KMS-11 (cell line): Measurements from ENCODE around the gene PLD4.
"Not testable (repeated sequence)": the region's sequence is repeated elsewhere in the genome, so short reads cannot be mapped to it uniquely, and the experiment has no call there.

Experiments
- H2AFZ ChIP-seq: fragments of 200-600 bp; sonication (generic); 2 replicates; pipeline ENCODE4 v1.6.1; 2016; ENCODE audit warnings: antibody characterized with exemption, mixed run types, low read depth
- H3K27ac ChIP-seq: fragments of 200-600 bp; sonication (generic); 2 replicates; pipeline ENCODE4 v1.6.1; 2016; ENCODE audit warnings: mild to moderate bottlenecking, mixed run types
- H3K27me3 ChIP-seq: fragments of 200-600 bp; sonication (generic); 2 replicates; pipeline ENCODE4 v1.6.1; 2017; ENCODE audit warnings: mild to moderate bottlenecking, low read depth, mixed run types, moderate library complexity; ENCODE audit not compliant: insufficient read depth
- H3K36me3 ChIP-seq: fragments of 200-600 bp; sonication (generic); 2 replicates; pipeline ENCODE4 v1.6.1; 2017; ENCODE audit warnings: mild to moderate bottlenecking, mixed run types; ENCODE audit not compliant: insufficient read depth
- H3K4me1 ChIP-seq: fragments of 200-600 bp; sonication (generic); 2 replicates; pipeline ENCODE4 v1.6.1; 2016; ENCODE audit warnings: mild to moderate bottlenecking, low read depth, mixed run types; ENCODE audit not compliant: poor library complexity, severe bottlenecking
- H3K4me2 ChIP-seq: fragments of 200-600 bp; sonication (generic); 2 replicates; pipeline ENCODE4 v1.7.0; 2016; ENCODE audit warnings: mild to moderate bottlenecking, mixed run types
- H3K4me3 ChIP-seq: fragments of 200-600 bp; sonication (generic); IDR thresholded peaks from 2 replicates; pipeline ENCODE4 v1.6.1; 2017; ENCODE audit warnings: low read depth, low read length, mixed read lengths; ENCODE audit not compliant: insufficient read depth
- H3K79me2 ChIP-seq: fragments of 200-600 bp; sonication (generic); 2 replicates; pipeline ENCODE4 v1.6.1; 2016; ENCODE audit warnings: low read depth, mixed run types; ENCODE audit not compliant: insufficient read depth
- H3K9ac ChIP-seq: fragments of 200-600 bp; sonication (generic); 2 replicates; pipeline ENCODE4 v1.6.1; 2016; ENCODE audit warnings: mild to moderate bottlenecking, mixed run types
- H4K20me1 ChIP-seq: fragments of 200-600 bp; sonication (generic); 2 replicates; pipeline ENCODE4 v1.6.1; 2016; ENCODE audit warnings: mild to moderate bottlenecking, mixed run types; ENCODE audit not compliant: insufficient read depth
- CTCF ChIP-seq: fragments of 200-600 bp; sonication (generic); conservative IDR thresholded peaks from 2 replicates; pipeline ENCODE4 v1.6.1; 2017; ENCODE audit warnings: low read depth, mild to moderate bottlenecking, antibody characterized with exemption, low read length, moderate library complexity, mixed read lengths

PLD4 gene

GRCh38 chr14:104882991-104883660 is 41.6 kb upstream of the PLD4 start:
- H3K36me3 ChIP-seq = no peaks in the 10 kb centered on the region
- TF ChIP-seq CTCF = no peak
- no peaks in the 10 kb centered on the region for H3K27me3 ChIP-seq
- H3K9ac ChIP-seq = no peak overlapping the region
- no peaks in the 10 kb centered on the region for H3K79me2 ChIP-seq
- no peak overlapping the region for H3K4me3 ChIP-seq
- no peaks in the 10 kb centered on the region for H4K20me1 ChIP-seq
- H2AFZ ChIP-seq = no peak overlapping the region
- H3K27ac ChIP-seq = no peak overlapping the region
- H3K4me2 ChIP-seq = no peak overlapping the region
- peaks cover 15% of the 10 kb centered on the region for H3K4me1 ChIP-seq

GRCh38 chr14:104883681-104884361 is 40.9 kb upstream of the PLD4 start:
- Histone ChIP-seq H2AFZ (no peak overlapping the region), H3K27me3 (no peaks in the 10 kb centered on the region), H3K9ac (no peak overlapping the region), H3K36me3 (no peaks in the 10 kb centered on the region), H3K4me3 (no peak overlapping the region), H4K20me1 (no peaks in the 10 kb centered on the region), H3K4me2 (no peak overlapping the region), H3K27ac (no peak overlapping the region), H3K4me1 (peaks cover 15% of the 10 kb centered on the region), H3K79me2 (no peaks in the 10 kb centered on the region)
- no peak for TF ChIP-seq CTCF

- H3K36me3 ChIP-seq = not testable (repeated sequence)
Measured at GRCh38 chr14:104884381-104884780, 40.3 kb upstream of the PLD4 start.

GRCh38 chr14:104885031-104885972 is 39.4 kb upstream of the PLD4 start:
- peaks cover 15% of the 10 kb centered on the region for H3K4me1 ChIP-seq
- H3K36me3 ChIP-seq = no peaks in the 10 kb centered on the region
- no peak overlapping the region for H3K4me3 ChIP-seq
- no peaks in the 10 kb centered on the region for H3K79me2 ChIP-seq
- no peak overlapping the region for H2AFZ ChIP-seq
- H4K20me1 ChIP-seq = no peaks in the 10 kb centered on the region
- no peak overlapping the region for H3K9ac ChIP-seq
- no peak for TF ChIP-seq CTCF
- no peak overlapping the region for H3K27ac ChIP-seq
- H3K27me3 ChIP-seq = no peaks in the 10 kb centered on the region
- no peak overlapping the region for H3K4me2 ChIP-seq

More at GRCh38 chr14:104884381-104884780, 40.3 kb upstream of the PLD4 start:
- H3K4me2 ChIP-seq, H3K4me3 ChIP-seq, H3K9ac ChIP-seq, H3K79me2 ChIP-seq, H2AFZ ChIP-seq, H3K27me3 ChIP-seq, H4K20me1 ChIP-seq, H3K27ac ChIP-seq: not testable (repeated sequence)
- H3K4me1 ChIP-seq = peaks cover 15% of the 10 kb centered on the region
